Central memory CD8-positive, alpha-beta T cell (primary cell): ENCODE data around the gene MALL.
"Not testable (repeated sequence)": the region's sequence is repeated elsewhere in the genome, so short reads cannot be mapped to it uniquely, and the experiment has no call there.

ENCODE experiments used
- ATAC-seq: fragments of 150-1000 bp; cut with Tn5 transposase; replicated peaks from 2 replicates; pipeline ENCODE4 v1.10.0; 2022; ENCODE audit warnings: mild to moderate bottlenecking, moderate FRiP score, moderate number of reproducible peaks; ENCODE audit not compliant: poor library complexity, severe bottlenecking; ENCODE audit errors: extremely low read depth
- DNase-seq, 2 donors: peaks; one replicate each; pipeline ENCODE4 v3.0.0; 2021; ENCODE audit warnings: low spot score in 2 of 2
- H3K27ac Mint-ChIP-seq: one replicate; pipeline ENCODE4 v1.8.0; 2022; ENCODE audit warnings: low read depth, mild to moderate bottlenecking, moderate library complexity, mixed read lengths
- H3K27me3 Mint-ChIP-seq: one replicate; pipeline ENCODE4 v1.8.0; 2022; ENCODE audit warnings: mixed read lengths
- H3K36me3 Mint-ChIP-seq: one replicate; pipeline ENCODE4 v1.8.0; 2022; ENCODE audit warnings: mild to moderate bottlenecking, moderate library complexity, mixed read lengths; ENCODE audit not compliant: insufficient read depth
- H3K4me1 Mint-ChIP-seq: one replicate; pipeline ENCODE4 v1.8.0; 2022; ENCODE audit warnings: mixed read lengths
- H3K4me3 Mint-ChIP-seq: one replicate; pipeline ENCODE4 v1.8.0; 2022; ENCODE audit warnings: mild to moderate bottlenecking, moderate library complexity, mixed read lengths
- H3K9me3 Mint-ChIP-seq: one replicate; pipeline ENCODE4 v1.8.0; 2022; ENCODE audit warnings: mixed read lengths

Gene MALL

GRCh38 chr2:110050222-110050621 lies 65.4 kb downstream of the MALL start:
- DNase-seq, H3K27me3 Mint-ChIP-seq, H3K4me3 Mint-ChIP-seq, H3K36me3 Mint-ChIP-seq, H3K9me3 Mint-ChIP-seq, ATAC-seq, H3K4me1 Mint-ChIP-seq, H3K27ac Mint-ChIP-seq: not testable (repeated sequence)

- not testable (repeated sequence) for DNase-seq, H3K4me3 Mint-ChIP-seq, H3K9me3 Mint-ChIP-seq, H3K27ac Mint-ChIP-seq, H3K36me3 Mint-ChIP-seq, H3K27me3 Mint-ChIP-seq, ATAC-seq, H3K4me1 Mint-ChIP-seq
Observed at GRCh38 chr2:110049769-110050168, 65.9 kb downstream of the MALL start.

- H3K27me3 Mint-ChIP-seq, H3K36me3 Mint-ChIP-seq, ATAC-seq, H3K9me3 Mint-ChIP-seq, DNase-seq, H3K4me3 Mint-ChIP-seq, H3K4me1 Mint-ChIP-seq, H3K27ac Mint-ChIP-seq: not testable (repeated sequence)
Observed at GRCh38 chr2:110048255-110049197, 67.1 kb downstream of the MALL start.

- H3K9me3 Mint-ChIP-seq, H3K36me3 Mint-ChIP-seq, DNase-seq: not testable (repeated sequence)
Observed at GRCh38 chr2:110047225-110047624, 68.4 kb downstream of the MALL start.

GRCh38 chr2:110041941-110042660 lies 73.5 kb downstream of the MALL start:
- not testable (repeated sequence) for H3K27me3 Mint-ChIP-seq, H3K9me3 Mint-ChIP-seq, H3K27ac Mint-ChIP-seq, H3K36me3 Mint-ChIP-seq, ATAC-seq, H3K4me1 Mint-ChIP-seq, H3K4me3 Mint-ChIP-seq, DNase-seq

More at GRCh38 chr2:110047225-110047624, 68.4 kb downstream of the MALL start:
- not testable (repeated sequence) for H3K27me3 Mint-ChIP-seq, H3K4me1 Mint-ChIP-seq, ATAC-seq, H3K27ac Mint-ChIP-seq, H3K4me3 Mint-ChIP-seq

- H3K36me3 Mint-ChIP-seq, H3K4me1 Mint-ChIP-seq: not testable (repeated sequence)
Observed at GRCh38 chr2:110037336-110037735, 78.3 kb downstream of the MALL start.

GRCh38 chr2:110035384-110035783 lies 80.2 kb downstream of the MALL start:
- not testable (repeated sequence) for H3K4me3 Mint-ChIP-seq, H3K36me3 Mint-ChIP-seq, H3K9me3 Mint-ChIP-seq, H3K27ac Mint-ChIP-seq, H3K4me1 Mint-ChIP-seq, DNase-seq, ATAC-seq, H3K27me3 Mint-ChIP-seq

More at GRCh38 chr2:110037336-110037735, 78.3 kb downstream of the MALL start:
- not testable (repeated sequence) for H3K27ac Mint-ChIP-seq, DNase-seq, ATAC-seq, H3K4me3 Mint-ChIP-seq, H3K27me3 Mint-ChIP-seq, H3K9me3 Mint-ChIP-seq

GRCh38 chr2:110034935-110035334 lies 80.7 kb downstream of the MALL start:
- not testable (repeated sequence) for H3K27me3 Mint-ChIP-seq, H3K9me3 Mint-ChIP-seq, H3K4me1 Mint-ChIP-seq, ATAC-seq, H3K36me3 Mint-ChIP-seq, H3K27ac Mint-ChIP-seq, H3K4me3 Mint-ChIP-seq, DNase-seq
